Measurements from ENCODE around the gene CLIC4.
"Not testable (repeated sequence)": the region's sequence is repeated elsewhere in the genome, so short reads cannot be mapped to it uniquely, and the experiment has no call there.

CLIC4 gene

DNA sequence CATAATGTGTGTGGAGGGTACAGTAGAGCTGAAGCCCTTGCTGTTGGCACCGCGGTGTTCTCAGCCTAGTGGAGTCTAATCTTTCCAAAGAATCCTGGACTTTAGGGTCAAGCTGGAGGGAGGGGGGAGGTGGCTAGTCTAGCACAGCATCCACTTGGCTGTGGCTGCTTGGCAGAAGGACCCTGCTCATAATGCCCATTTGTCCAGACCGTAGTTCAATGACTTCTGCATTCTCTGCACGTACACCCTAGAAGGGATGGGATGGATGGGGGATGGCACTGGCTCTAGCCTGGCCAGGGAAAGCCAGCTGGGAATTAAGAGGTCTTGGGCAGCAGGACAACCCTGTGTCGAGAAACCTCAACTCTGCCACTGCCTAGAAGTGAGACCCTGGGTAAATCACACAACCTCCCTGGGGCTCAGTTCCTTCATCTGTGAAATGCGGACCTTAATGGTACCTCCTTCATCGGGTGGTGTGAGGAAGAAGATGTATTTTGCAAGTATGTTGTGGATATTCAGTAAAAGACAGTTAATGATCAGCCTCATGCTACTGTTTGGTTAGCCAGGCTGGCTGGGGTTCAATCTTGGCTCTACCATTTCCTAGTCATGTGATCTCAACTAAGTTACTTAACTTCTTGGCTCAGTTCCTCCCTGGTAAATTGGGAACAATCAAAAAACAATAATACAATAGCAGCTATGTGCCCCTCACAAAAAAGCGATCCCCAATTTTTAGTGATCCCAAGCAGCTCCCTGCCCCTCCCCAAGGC is 27.2 kb upstream of the CLIC4 start:
- no peak for DNase-seq (ENCODE audit: low read depth in 2 of 2)

DNA sequence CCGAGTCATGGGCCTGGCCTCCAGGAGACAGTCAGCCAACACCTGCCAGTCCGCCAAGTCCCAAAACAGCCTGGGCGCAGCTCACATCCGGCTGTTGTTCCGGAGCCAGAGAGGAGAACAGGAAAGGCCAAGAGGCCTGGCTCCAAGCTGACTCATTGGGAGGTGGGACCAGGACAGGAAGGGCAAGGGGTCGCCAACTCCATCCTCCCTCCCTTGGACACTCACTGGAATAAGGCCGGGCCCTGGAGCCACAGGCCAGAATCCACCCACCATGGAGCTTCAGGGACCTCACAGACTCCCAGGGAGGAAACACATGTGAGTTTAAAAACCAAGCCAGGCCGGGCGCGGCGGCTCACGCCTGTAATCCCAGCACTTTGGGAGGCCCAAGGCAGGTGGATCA is 25.1 kb upstream of the CLIC4 start:
- no peak for DNase-seq (ENCODE audit: low read depth in 2 of 2)

DNA sequence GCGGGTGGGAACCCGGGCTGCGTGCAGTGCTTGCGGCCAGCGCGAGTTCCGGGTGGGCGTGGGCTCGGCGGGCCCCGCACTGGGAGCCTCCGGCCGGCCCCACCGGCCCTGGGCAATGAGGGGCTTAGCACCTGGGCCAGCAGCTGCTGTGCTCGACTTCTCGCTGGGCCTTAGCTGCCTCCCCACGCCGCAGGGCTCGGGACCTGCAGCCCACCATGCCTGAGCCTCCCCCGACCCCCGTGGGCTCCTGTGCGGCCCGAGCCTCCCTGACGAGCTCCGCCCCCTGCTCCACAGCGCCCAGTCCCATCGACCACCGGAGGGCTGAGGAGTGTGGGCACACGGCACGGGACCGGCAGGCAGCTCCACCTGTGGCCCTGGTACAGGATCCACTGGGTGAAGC is 23.7 kb upstream of the CLIC4 start:
- DNase-seq (ENCODE audit: low read depth in 2 of 2), result no peak

GRCh38 chr1:24722073-24723035 is 22.9 kb upstream of the CLIC4 start:
- not testable (repeated sequence) for DNase-seq (ENCODE audit: low read depth in 2 of 2)

GRCh38 chr1:24724345-24725208 is 20.7 kb upstream of the CLIC4 start:
- DNase-seq (ENCODE audit: low read depth in 2 of 2), result no peak

DNA sequence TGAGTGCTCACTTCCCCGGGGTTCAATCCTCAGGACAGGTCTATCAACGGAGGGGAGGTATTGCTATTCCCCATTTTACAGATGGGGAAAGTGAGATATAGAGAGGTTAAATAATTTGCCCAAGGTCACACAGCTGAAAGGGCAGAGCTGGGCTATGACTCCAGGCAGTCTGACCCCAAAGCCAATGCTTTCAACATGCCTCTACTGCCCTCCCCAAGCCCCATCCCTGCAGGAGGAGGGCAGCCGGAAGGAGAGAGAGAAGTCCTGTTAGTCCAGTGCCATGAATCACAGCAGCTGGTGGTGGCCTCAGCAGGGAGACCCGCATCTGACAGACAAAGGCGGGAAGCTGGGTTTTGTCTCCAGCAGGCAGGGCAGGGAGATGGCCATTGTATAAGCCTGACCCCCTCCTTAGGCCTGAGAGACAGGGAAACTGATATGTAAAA is 20.0 kb upstream of the CLIC4 start:
- DNase-seq (ENCODE audit: low read depth in 2 of 2), result no peak

- DNase-seq (ENCODE audit: low read depth in 2 of 2), result no peak
Measured at GRCh38 chr1:24726741-24727140, 18.5 kb upstream of the CLIC4 start.

GRCh38 chr1:24727501-24728216 is 17.6 kb upstream of the CLIC4 start:
- DNase-seq (ENCODE audit: low read depth in 2 of 2), result no peak

DNA sequence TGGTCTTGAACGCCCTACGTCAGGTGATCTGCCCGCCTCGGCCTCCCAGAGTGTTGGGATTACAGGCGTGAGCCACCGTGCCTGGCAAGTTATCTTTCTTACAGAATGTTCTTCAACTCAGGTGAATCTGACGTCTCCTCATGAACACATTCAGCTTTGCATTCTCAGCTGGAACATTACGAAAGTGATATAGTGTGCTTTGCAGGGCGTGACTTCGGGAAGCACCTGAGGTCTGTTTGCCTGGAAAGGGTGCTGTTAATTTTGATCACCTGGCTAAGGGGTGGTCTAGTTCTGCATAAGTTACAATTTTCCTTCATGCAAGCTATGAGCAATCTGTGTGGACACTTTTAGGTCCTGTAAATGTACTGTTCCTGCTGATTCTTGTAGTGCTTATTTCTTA is 16.3 kb upstream of the CLIC4 start:
- DNase-seq (ENCODE audit: low read depth in 2 of 2), result no peak

- no peak for DNase-seq (ENCODE audit: low read depth in 2 of 2)
Measured at GRCh38 chr1:24732186-24732885, 12.9 kb upstream of the CLIC4 start.

DNA sequence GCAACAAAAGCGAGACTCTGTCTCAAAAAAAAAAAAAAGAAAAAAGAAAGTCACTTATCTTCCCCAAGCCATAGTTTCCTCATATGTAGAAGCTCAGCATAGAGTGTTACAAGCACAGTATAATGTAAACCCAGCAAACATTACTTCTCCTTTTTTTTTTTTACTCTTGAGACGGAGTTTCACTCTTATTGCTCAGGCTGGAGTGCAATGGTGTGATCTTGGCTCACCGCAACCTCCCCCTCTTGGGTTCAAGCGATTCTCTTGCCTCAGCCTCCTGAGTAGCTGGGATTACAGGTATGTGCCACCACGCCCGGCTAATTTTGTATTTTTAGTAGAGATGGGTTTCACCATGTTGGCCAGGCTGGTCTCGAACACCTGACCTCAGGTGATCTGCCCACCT is 11.9 kb upstream of the CLIC4 start:
- DNase-seq (ENCODE audit: low read depth in 2 of 2), result not testable (repeated sequence)

GRCh38 chr1:24735156-24735508 is 10.1 kb upstream of the CLIC4 start:
- no peak for DNase-seq (ENCODE audit: low read depth in 2 of 2)

GRCh38 chr1:24735509-24736375 is 9.5 kb upstream of the CLIC4 start:
- DNase-seq (ENCODE audit: low read depth in 2 of 2), result no peak

DNA sequence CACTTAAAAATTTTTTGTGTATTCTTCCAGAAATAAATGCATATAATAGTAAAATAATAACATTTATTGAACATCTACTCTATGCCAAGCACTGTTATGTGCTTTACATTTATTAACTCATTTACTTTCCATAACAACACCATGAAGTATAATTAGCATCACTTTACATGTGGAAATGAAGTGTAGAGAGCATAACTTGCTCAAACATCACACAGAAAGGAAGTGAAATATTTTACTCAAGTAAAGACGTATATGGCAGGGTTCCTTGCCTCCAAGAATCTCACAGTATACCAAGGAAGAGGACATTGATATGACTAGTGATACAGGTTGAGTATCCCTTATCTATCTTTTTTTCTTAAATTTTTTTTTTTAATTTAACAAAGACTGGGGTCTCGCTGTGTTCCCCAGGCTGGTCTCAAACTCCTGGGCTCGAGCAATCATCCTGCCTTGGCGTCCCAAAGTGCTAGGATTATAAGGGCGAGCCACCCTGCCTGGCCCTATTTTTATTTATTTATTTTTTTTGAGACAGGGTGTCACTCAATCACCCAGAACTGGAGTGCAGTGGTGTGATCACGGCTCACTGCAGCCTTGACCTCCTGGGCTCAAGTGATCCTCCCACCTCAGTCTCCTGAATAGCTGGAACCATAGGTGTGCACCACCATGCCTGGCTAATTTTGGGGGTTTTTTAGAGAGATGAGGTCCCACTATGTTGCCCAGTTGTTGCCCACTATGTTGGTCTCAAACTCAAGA is 7.7 kb upstream of the CLIC4 start:
- no peak for DNase-seq (ENCODE audit: low read depth in 2 of 2)

DNA sequence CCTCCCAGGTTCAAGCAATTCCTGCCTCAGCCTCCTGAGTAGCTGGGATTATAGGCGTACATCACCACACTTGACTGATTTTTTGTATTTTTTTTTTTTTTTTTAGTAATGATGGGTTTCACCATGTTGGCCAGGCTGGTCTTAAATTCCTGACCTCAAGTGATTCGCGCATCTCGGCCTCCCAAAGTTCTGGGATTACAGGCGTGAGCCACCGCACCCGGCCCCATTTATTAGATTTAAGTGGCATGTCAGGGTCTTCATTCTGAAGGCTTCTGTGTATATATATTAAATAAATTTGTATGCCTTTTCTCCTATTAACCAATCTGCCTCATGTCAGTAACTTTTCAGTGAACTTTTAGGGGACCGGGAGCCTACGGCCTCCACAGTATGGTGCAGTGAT is 6.0 kb upstream of the CLIC4 start:
- no peak for DNase-seq (ENCODE audit: low read depth in 2 of 2)

- no peak for DNase-seq (ENCODE audit: low read depth in 2 of 2)
Measured at GRCh38 chr1:24742090-24742938, 2.9 kb upstream of the CLIC4 start.

- no peak for DNase-seq (ENCODE audit: low read depth in 2 of 2)
Measured at GRCh38 chr1:24743404-24744211, 1.6 kb upstream of the CLIC4 start.
